ENCODE results near the gene USP17L30. TPM values are rescaled to one million over a fixed set of nuclear protein-coding genes. Genes with fewer than 3 reads are reported as not detected.
"Not testable (repeated sequence)": the region's sequence is repeated elsewhere in the genome, so short reads cannot be mapped to it uniquely, and the experiment has no call there.

USP17L30 gene
- total RNA-seq, 1 donor from 2014 or later, result not detected

- not testable (repeated sequence) for H3K9me3 Mint-ChIP-seq (ENCODE audit: unreplicated experiment); H3K27ac Mint-ChIP-seq (ENCODE audit: unreplicated experiment); H3K27me3 Mint-ChIP-seq (ENCODE audit: unreplicated experiment); H3K36me3 Mint-ChIP-seq (ENCODE audit: unreplicated experiment); H3K4me1 Mint-ChIP-seq (ENCODE audit: unreplicated experiment); DNase-seq (ENCODE audit: extremely low spot score, unreplicated experiment)
- TF ChIP-seq CTCF (IDR thresholded peaks at IDR 0.05), result peak; percentile 60
- peak overlapping the region; percentile 26 for H3K4me3 Mint-ChIP-seq (ENCODE audit: unreplicated experiment)
Observed at GRCh38 chr4:9381012-9381534, 18.1 kb downstream of the USP17L30 start.

- Mint-ChIP-seq H3K4me3 (ENCODE audit: unreplicated experiment) (no peak overlapping the region), H3K9me3 (ENCODE audit: unreplicated experiment) (no peaks in the 10 kb centered on the region), H3K27me3 (ENCODE audit: unreplicated experiment) (peaks cover 3% of the 10 kb centered on the region), H3K36me3 (ENCODE audit: unreplicated experiment) (no peaks in the 10 kb centered on the region), H3K4me1 (ENCODE audit: unreplicated experiment) (no peaks in the 10 kb centered on the region), H3K27ac (ENCODE audit: unreplicated experiment) (no peak overlapping the region)
- no peak for TF ChIP-seq CTCF (IDR thresholded peaks at IDR 0.05)
- no peak for DNase-seq (ENCODE audit: extremely low spot score, unreplicated experiment)
Observed at GRCh38 chr4:9384126-9384525, 21.2 kb downstream of the USP17L30 start.

DNA sequence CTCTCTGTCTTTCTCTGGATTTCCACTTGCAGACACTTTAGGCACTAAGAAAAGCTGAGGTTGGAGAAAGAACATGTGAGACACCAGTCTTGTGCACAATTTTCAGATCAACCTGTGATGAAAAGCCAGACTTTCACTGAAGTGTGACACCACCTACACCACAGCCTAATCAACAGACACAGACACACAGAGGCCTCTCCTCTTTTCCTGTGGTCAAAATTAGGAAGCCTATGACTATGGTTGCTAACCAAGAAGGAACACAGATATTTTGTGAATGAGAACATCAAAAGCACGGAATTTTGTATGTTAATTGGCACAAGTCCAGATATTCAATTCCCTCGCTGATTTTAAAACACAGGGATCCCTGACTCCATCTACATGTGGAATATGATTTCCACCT, 26.1 kb downstream of the USP17L30 start:
- H3K36me3 Mint-ChIP-seq (ENCODE audit: unreplicated experiment); DNase-seq (ENCODE audit: extremely low spot score, unreplicated experiment); H3K4me3 Mint-ChIP-seq (ENCODE audit: unreplicated experiment); H3K4me1 Mint-ChIP-seq (ENCODE audit: unreplicated experiment); H3K27me3 Mint-ChIP-seq (ENCODE audit: unreplicated experiment); H3K27ac Mint-ChIP-seq (ENCODE audit: unreplicated experiment); H3K9me3 Mint-ChIP-seq (ENCODE audit: unreplicated experiment): not testable (repeated sequence)

DNA sequence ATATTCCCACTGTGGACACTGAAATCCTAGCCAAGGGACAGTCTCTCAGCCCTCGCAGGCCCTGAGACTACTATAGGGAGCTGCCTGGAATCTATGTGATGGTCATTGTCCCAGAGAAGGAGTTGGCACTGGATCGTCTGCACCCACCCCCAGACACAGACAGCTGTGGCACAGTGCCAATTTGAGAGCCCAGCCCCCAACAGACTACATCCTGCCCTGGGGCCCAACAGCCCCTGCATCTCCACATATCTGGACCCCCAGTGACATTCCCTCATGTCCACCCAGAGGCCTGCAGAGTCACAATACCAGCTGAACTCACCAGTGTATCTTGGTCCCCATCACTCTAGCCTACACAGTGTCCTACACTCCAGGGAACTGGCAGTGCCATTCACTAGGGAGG, 42.8 kb downstream of the USP17L30 start:
- not testable (repeated sequence) for H3K4me1 Mint-ChIP-seq (ENCODE audit: unreplicated experiment); H3K36me3 Mint-ChIP-seq (ENCODE audit: unreplicated experiment); H3K27me3 Mint-ChIP-seq (ENCODE audit: unreplicated experiment); DNase-seq (ENCODE audit: extremely low spot score, unreplicated experiment); H3K27ac Mint-ChIP-seq (ENCODE audit: unreplicated experiment); H3K4me3 Mint-ChIP-seq (ENCODE audit: unreplicated experiment)
- peaks cover 10% of the 10 kb centered on the region for H3K9me3 Mint-ChIP-seq (ENCODE audit: unreplicated experiment)

- not testable (repeated sequence) for H3K36me3 Mint-ChIP-seq (ENCODE audit: unreplicated experiment); H3K4me1 Mint-ChIP-seq (ENCODE audit: unreplicated experiment); H3K4me3 Mint-ChIP-seq (ENCODE audit: unreplicated experiment); H3K27ac Mint-ChIP-seq (ENCODE audit: unreplicated experiment); H3K27me3 Mint-ChIP-seq (ENCODE audit: unreplicated experiment); DNase-seq (ENCODE audit: extremely low spot score, unreplicated experiment)
- H3K9me3 Mint-ChIP-seq (ENCODE audit: unreplicated experiment), result peaks cover 11% of the 10 kb centered on the region
Observed at GRCh38 chr4:9406491-9406890, 43.6 kb downstream of the USP17L30 start.

GRCh38 chr4:9409793-9410192, 46.9 kb downstream of the USP17L30 start:
- TF ChIP-seq CTCF (IDR thresholded peaks at IDR 0.05), result no peak
- no peak overlapping the region for H3K4me3 Mint-ChIP-seq (ENCODE audit: unreplicated experiment)
- H3K27ac Mint-ChIP-seq (ENCODE audit: unreplicated experiment), result no peak overlapping the region
- H3K9me3 Mint-ChIP-seq (ENCODE audit: unreplicated experiment), result peaks cover 27% of the 10 kb centered on the region
- DNase-seq (ENCODE audit: extremely low spot score, unreplicated experiment), result no peak
- H3K27me3 Mint-ChIP-seq (ENCODE audit: unreplicated experiment), result no peaks in the 10 kb centered on the region
- no peaks in the 10 kb centered on the region for H3K36me3 Mint-ChIP-seq (ENCODE audit: unreplicated experiment)
- no peaks in the 10 kb centered on the region for H3K4me1 Mint-ChIP-seq (ENCODE audit: unreplicated experiment)

Other genes starting within 250 kb of the USP17L30 start
- gene FAM90A26, start 192.7 kb upstream of the USP17L30 start, total RNA-seq, result not detected in 2 replicates
- not detected in 2 replicates for gene USP17L10, start 152.5 kb upstream of the USP17L30 start, total RNA-seq
- not detected in 2 replicates for gene USP17L11, start 147.7 kb upstream of the USP17L30 start, total RNA-seq
- gene USP17L12, start 143.0 kb upstream of the USP17L30 start, total RNA-seq, result not detected in 2 replicates
- not detected in 2 replicates for gene USP17L13, start 138.2 kb upstream of the USP17L30 start, total RNA-seq
- gene USP17L15, start 128.7 kb upstream of the USP17L30 start, total RNA-seq, result not detected in 2 replicates
- not detected in 2 replicates for gene USP17L17, start 119.2 kb upstream of the USP17L30 start, total RNA-seq
- gene USP17L18, start 114.5 kb upstream of the USP17L30 start, total RNA-seq, result not detected in 2 replicates
- not detected in 2 replicates for gene USP17L19, start 109.8 kb upstream of the USP17L30 start, total RNA-seq
- not detected in 2 replicates for gene USP17L20, start 105.0 kb upstream of the USP17L30 start, total RNA-seq
- gene USP17L21, start 100.3 kb upstream of the USP17L30 start, total RNA-seq, result not detected in 2 replicates
- gene USP17L22, start 95.5 kb upstream of the USP17L30 start, total RNA-seq, result not detected in 2 replicates
- gene USP17L24, start 38.0 kb upstream of the USP17L30 start, total RNA-seq, result not detected in 2 replicates
- gene USP17L25, start 33.2 kb upstream of the USP17L30 start, total RNA-seq, result not detected in 2 replicates
- gene USP17L26, start 28.5 kb upstream of the USP17L30 start, total RNA-seq, result not detected in 2 replicates
- gene USP17L5, start 23.7 kb upstream of the USP17L30 start, total RNA-seq, result not detected in 2 replicates
- gene USP17L27, start 19.0 kb upstream of the USP17L30 start, total RNA-seq, result not detected in 2 replicates
- not detected in 2 replicates for gene USP17L28, start 14.2 kb upstream of the USP17L30 start, total RNA-seq
- gene USP17L29, start 9.5 kb upstream of the USP17L30 start, total RNA-seq, result not detected in 2 replicates
- gene DEFB131A, start 81.3 kb downstream of the USP17L30 start, total RNA-seq, result not detected in 2 replicates

Measured in osteocyte (in vitro differentiated cells).